Left colon (tissue), 2 donors: Measurements from ENCODE around the gene ZBTB4. TPM values are rescaled to one million over a fixed set of nuclear protein-coding genes. Genes with fewer than 3 reads are reported as not detected.
A peak's percentile ranks its signal among the peaks of the same experiment; 100 is the strongest.
"Not testable (repeated sequence)": the region's sequence is repeated elsewhere in the genome, so short reads cannot be mapped to it uniquely, and the experiment has no call there.

ENCODE experiments used
- ATAC-seq: fragments of 200-7000 bp; cut with Tn5 transposase; one replicate; pipeline ENCODE4 v1.9.1; 2020; ENCODE audit warnings: mild to moderate bottlenecking, moderate library complexity
- DNase-seq, 2 donors: peaks; one replicate each; pipeline ENCODE4 v3.0.0-alpha.2; 2020
- intact Hi-C, 2 donors: fragments of 100-400 bp; cut with DNase I in 1 of 2; cut with micrococcal nuclease in 1 of 2; formaldehyde crosslinking; loops; one replicate each; pipeline versions ENCODE4 v1.11.2 to v1.14.0; 2022; cut with DNase I, micrococcal nuclease
- total RNA-seq, 2 donors: library from RNA; stranded (reverse); fragmentation: NEBNext Ultra II Directional; extraction: Animal tissue kit (Norgen Biotek cat#: 25700); gene quantifications; one replicate each; pipeline ENCODE4 v1.2.1, GENCODE V29; 2021
- donor health status: DM: no; HTN: no; CAD: no.
- donor health status: DM: yes; HTN: yes; CAD: no.

The ZBTB4 gene
- total RNA-seq, 2 donors from 2014 or later: 17.5 to 25.0 TPM

GRCh38 chr17:7496470-7497183 lies 17.2 kb upstream of the ZBTB4 start:
- ATAC-seq (peak; percentile 3), DNase-seq (no peak)
- intact Hi-C loops: no loop called here

GRCh38 chr17:7495906-7496434 lies 16.5 kb upstream of the ZBTB4 start:
- DNase-seq: no peak
- no peak for ATAC-seq
- intact Hi-C loops: no loop called here

GRCh38 chr17:7493941-7494340 lies 14.5 kb upstream of the ZBTB4 start:
- no peak for ATAC-seq
- intact Hi-C loops: no loop called here
- no peak for DNase-seq

DNA sequence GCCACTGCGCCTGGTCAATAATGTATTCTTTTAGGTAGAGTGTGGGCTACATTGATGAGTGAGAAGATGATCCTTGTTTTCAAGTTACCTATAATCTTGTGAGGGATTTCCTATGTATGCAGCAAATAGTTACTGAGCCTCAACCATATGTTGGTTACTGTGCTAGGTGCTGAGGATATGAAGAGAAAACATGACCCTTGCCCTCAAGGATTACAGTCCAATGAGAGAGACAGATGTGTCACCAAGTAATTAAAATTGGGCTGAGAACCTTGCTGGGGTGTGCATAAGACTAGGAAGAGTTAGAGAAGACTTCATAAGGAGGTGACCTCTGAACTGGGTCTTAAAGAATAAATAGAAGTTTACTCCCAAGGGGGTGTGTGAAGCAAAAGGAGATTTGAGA lies 12.2 kb upstream of the ZBTB4 start:
- DNase-seq (no peak), ATAC-seq (peak; percentile 93)

DNA sequence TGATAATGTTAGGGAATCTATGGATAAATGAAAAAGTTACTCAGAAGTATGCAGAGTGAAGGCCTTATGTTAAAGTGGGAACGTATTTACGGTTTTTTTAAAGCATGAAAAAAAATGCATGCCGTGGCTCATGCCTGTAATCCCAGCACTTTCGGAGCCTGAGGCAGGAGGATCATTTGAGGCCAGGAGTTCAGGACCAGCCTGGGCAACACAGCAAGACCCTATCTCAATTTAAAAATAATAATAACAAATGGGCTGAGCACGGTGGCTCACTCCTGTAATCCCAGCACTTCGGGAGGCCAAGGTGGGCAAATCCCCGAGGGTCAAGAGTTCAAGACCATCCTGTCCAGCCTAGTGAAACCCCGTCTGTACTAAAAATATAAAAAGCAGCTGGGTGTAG lies 10.7 kb upstream of the ZBTB4 start:
- ATAC-seq (no peak), DNase-seq (no peak)
- intact Hi-C loops: no loop called here

More for the DNA sequence above, 12.2 kb upstream of the ZBTB4 start:
- intact Hi-C loops: no loop called here

- ATAC-seq: no peak
- no peak for DNase-seq
- intact Hi-C loops: no loop called here
Measured at GRCh38 chr17:7486181-7486580, 6.8 kb upstream of the ZBTB4 start.

DNA sequence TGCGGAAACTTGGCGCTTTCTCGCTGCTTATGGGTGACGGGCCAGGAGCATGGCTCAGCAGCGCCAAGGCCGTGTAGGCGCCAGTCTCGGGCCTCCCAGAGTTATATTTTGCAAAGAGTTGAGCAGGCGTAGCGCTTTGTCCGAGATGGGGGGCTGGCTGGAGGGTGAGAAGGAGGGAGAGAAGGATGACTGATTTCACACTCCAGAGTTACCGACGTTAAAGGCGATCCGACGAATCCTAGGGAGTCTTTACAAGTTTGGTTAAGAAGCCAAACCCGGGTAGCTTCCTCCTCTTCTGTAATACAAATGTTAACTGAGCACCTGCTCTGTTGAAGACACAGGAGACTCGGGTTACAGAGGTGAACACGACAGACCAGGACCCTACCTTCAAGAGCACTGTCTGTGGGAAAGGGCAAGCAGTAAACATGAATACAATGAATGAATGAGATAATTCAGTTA lies 5.5 kb upstream of the ZBTB4 start:
- DNase-seq: no peak
- no peak for ATAC-seq
- intact Hi-C loops: no loop called here

GRCh38 chr17:7484067-7484918 lies 4.9 kb upstream of the ZBTB4 start, which contains the start of gene POLR2A:
Gene POLR2A, plus strand, starts transcription at chr17:7484366.
- peak; percentile 79 for ATAC-seq

GRCh38 chr17:7483255-7484066 lies 4.0 kb upstream of the ZBTB4 start:
- peak; percentile 95 to 97 for DNase-seq
- intact Hi-C loops: no loop called here
- ATAC-seq: peak; percentile 68

More at GRCh38 chr17:7484067-7484918, 4.9 kb upstream of the ZBTB4 start, which contains the start of gene POLR2A:
- intact Hi-C loops: no loop called here
- DNase-seq: peak; percentile 97 to 98

- intact Hi-C loops, ATAC-seq: not testable (repeated sequence)
- DNase-seq: peak in 1 of 2 donors; percentile 24
Measured at GRCh38 chr17:7482742-7483088, 3.3 kb upstream of the ZBTB4 start.

- intact Hi-C loops, ATAC-seq, DNase-seq: not testable (repeated sequence)
Measured at GRCh38 chr17:7481842-7482741, 2.7 kb upstream of the ZBTB4 start.

- ATAC-seq, DNase-seq, intact Hi-C loops: not testable (repeated sequence)
Measured at GRCh38 chr17:7481275-7481674, 1.8 kb upstream of the ZBTB4 start, which contains the start of gene SLC35G6. Gene SLC35G6, plus strand, starts transcription at chr17:7481446. Its CDS starts 71 bp downstream, at chr17:7481517.

GRCh38 chr17:7480089-7480384 lies 606 bp upstream of the ZBTB4 start:
- intact Hi-C loops: no loop called here
- DNase-seq (no peak), ATAC-seq (no peak)

GRCh38 chr17:7478276-7479212 lies 887 bp downstream of the ZBTB4 start:
- intact Hi-C loops: no loop called here
- peak; percentile 62 to 72 for DNase-seq
- ATAC-seq: peak; percentile 24

- ATAC-seq (no peak), DNase-seq (peak; percentile 41 to 47)
- intact Hi-C loops: no loop called here
Measured at GRCh38 chr17:7477392-7478275, 1.8 kb downstream of the ZBTB4 start.

DNA sequence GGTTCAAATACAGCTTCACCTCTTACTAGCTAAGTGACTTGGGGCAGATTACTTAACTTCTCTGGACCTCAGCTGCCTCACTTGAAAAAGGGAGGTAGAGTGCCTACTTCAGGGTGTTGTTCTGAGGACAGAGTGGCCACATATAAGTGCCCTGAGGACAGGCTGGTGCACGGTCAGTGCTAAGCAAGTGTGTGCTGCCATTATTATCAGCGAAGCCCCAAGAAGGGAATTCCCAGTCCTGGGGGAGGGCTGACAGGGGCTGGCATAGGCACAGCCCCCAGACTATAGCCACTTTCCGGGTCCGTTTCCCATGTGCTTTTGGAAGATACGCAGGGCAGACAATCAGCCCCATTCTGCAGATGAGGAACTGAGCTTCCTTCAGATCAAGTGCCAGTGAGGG lies 2.5 kb downstream of the ZBTB4 start:
- intact Hi-C loops: no loop called here
- ATAC-seq: no peak

More for the DNA sequence above, 2.5 kb downstream of the ZBTB4 start:
- no peak for DNase-seq
